Stomach (tissue), 4 donors: ENCODE results near the gene C22orf23.

Experiments
- CTCF ChIP-seq, 7 experiments: fragments of 450-650 bp in 4 of 7; fragments of 200-600 bp in 3 of 7; sonication (generic) in 3 of 7; IDR thresholded peaks; one replicate each; pipeline ENCODE4 v1.5.1; 2016 to 2019; ENCODE audit warnings: antibody characterized with exemption in 7 of 7, control low read depth in 2 of 7, mild to moderate bottlenecking in 1 of 7
- POLR2AphosphoS5 ChIP-seq, 3 donors: sonication (generic); formaldehyde crosslinking; IDR thresholded peaks; one replicate each; pipeline ENCODE4 v1.6.1; 2016; ENCODE audit warnings: antibody characterized with exemption in 3 of 3

GRCh38 chr22:37994049-37994448, 40.6 kb upstream of the C22orf23 start:
- no peak for TF ChIP-seq POLR2AphosphoS5 (IDR thresholded peaks at IDR 0.05)
- no peak for TF ChIP-seq CTCF (IDR thresholded peaks at IDR 0.05)
